GM18499 (cell line): ENCODE measurements around the gene CDX4.
"Not testable (repeated sequence)": the region's sequence is repeated elsewhere in the genome, so short reads cannot be mapped to it uniquely, and the experiment has no call there.

ENCODE experiments used
- ATAC-seq: cut with Tn5 transposase; IDR thresholded peaks from one replicate; pipeline ENCODE4 v1.9.1; 2021; ENCODE audit warnings: moderate number of reproducible peaks; ENCODE audit not compliant: insufficient read depth, unreplicated experiment

CDX4 gene

GRCh38 chrX:73446831-73447230 lies at the start of gene CDX4:
Gene CDX4 (plus strand): TSS chrX:73447053. CDS start chrX:73447254, 201 bp downstream.
- ATAC-seq: no peak

- no peak for ATAC-seq
These were observed 48.5 kb upstream of the CDX4 start for GRCh38 chrX:73398185-73398914.

- no peak for ATAC-seq
These were observed 46.6 kb upstream of the CDX4 start for GRCh38 chrX:73400136-73400748.

GRCh38 chrX:73401591-73402266 lies 45.1 kb upstream of the CDX4 start:
- ATAC-seq: no peak

GRCh38 chrX:73412930-73413329 lies 33.9 kb upstream of the CDX4 start:
- no peak for ATAC-seq

- ATAC-seq: no peak
These were observed 500 bp downstream of the CDX4 start for GRCh38 chrX:73447311-73447794.

GRCh38 chrX:73448379-73448778 lies 1.5 kb downstream of the CDX4 start:
- ATAC-seq: no peak

GRCh38 chrX:73455171-73455570 lies 8.3 kb downstream of the CDX4 start:
- no peak for ATAC-seq

- ATAC-seq: no peak
These were observed 10.5 kb downstream of the CDX4 start for GRCh38 chrX:73457306-73457705.

GRCh38 chrX:73468376-73468775 lies 21.5 kb downstream of the CDX4 start:
- ATAC-seq: no peak

GRCh38 chrX:73478961-73479360 lies 32.1 kb downstream of the CDX4 start:
- no peak for ATAC-seq

- ATAC-seq: no peak
These were observed 34.7 kb downstream of the CDX4 start for GRCh38 chrX:73481521-73481920.

- ATAC-seq: no peak
These were observed 43.8 kb downstream of the CDX4 start for GRCh38 chrX:73490661-73491060.

GRCh38 chrX:73492178-73492577 lies 45.3 kb downstream of the CDX4 start:
- ATAC-seq: not testable (repeated sequence)
